Pancreas (tissue), 10 donors: ENCODE results near the gene ARPIN. TPM values are rescaled to one million over a fixed set of nuclear protein-coding genes. Genes with fewer than 3 reads are reported as not detected.
"Not testable (repeated sequence)": the region's sequence is repeated elsewhere in the genome, so short reads cannot be mapped to it uniquely, and the experiment has no call there.

ENCODE experiments used
- ATAC-seq, 4 donors: fragments of 200-7000 bp; cut with Tn5 transposase; one replicate each; pipeline versions ENCODE4 v1.8.0 to v1.9.1; 2020; ENCODE audit warnings: mild to moderate bottlenecking in 4 of 4, moderate library complexity in 4 of 4
- DNase-seq, 6 donors: peaks; one replicate each; pipeline ENCODE4 v3.0.0-alpha.2; 2020
- FAIRE-seq: peaks from 2 replicates; lab custom pipeline; 2012; peaks lifted over from hg19 to GRCh38; lab: Jason Lieb, UNC
- H3K27ac ChIP-seq, 4 donors: fragments of 200-600 bp; sonication (generic); 1 replicate in 3 of 4; 2 replicates in 1 of 4; pipeline versions ENCODE4 v1.5.0 to v1.8.0; 2020
- H3K27me3 ChIP-seq, 4 donors: fragments of 200-600 bp; one replicate each; pipeline ENCODE4 v1.8.0; 2021
- H3K36me3 ChIP-seq, 3 donors: fragments of 200-600 bp; sonication (generic) in 1 of 3; one replicate each; pipeline versions ENCODE4 v1.5.0 to v1.8.0; 2020 to 2021
- H3K4me1 ChIP-seq, 3 donors: fragments of 200-600 bp; one replicate each; pipeline ENCODE4 v1.8.0; 2021
- H3K4me3 ChIP-seq, 4 donors: fragments of 200-600 bp; sonication (generic) in 2 of 4; one replicate each; pipeline versions ENCODE4 v1.5.0 to v1.8.0; 2020 to 2021
- H3K9me3 ChIP-seq, 4 donors: fragments of 200-600 bp; one replicate each; pipeline ENCODE4 v1.8.0; 2021
- CTCF ChIP-seq, 4 donors: fragments of 200-600 bp; sonication (generic) in 3 of 4; IDR thresholded peaks; one replicate each; pipeline versions ENCODE4 v1.5.0 to v1.8.0; 2021; ENCODE audit warnings: antibody characterized with exemption in 4 of 4
- WGBS, 2 donors: extraction: QIAGEN DNeasy Blood & Tissue Kit; methylation state at CpG; one replicate each; pipeline ENCODE4 v1.1.7; 2013; 5-methylcytosine and 5-hydroxymethylcytosine counted together
- intact Hi-C, 3 donors: fragments of 100-400 bp; cut with DNase I; formaldehyde crosslinking; loops; one replicate each; pipeline versions ENCODE4 v1.11.1 to v1.14.2; 2022
- polyA plus RNA-seq, 2 donors: library from polyadenylated mRNA; stranded (reverse); fragments of 200-250 nt; gene quantifications; one replicate each; pipeline ENCODE4 v1.2.3, GENCODE V29; 2013
- total RNA-seq, 6 donors: library from RNA; stranded (reverse); fragmentation: NEBNext Ultra II Directional in 4 of 6; extraction: Animal tissue kit (Norgen Biotek cat#: 25700) in 4 of 6; gene quantifications; one replicate each; pipeline versions ENCODE4 v1.2.1 to v1.2.4, GENCODE V29; 2021 to 2023
- donor health status: healthy with polysubstance abuse.
- donor health status: DM: no; HTN: no; CAD: no; lungs with moderate emphysema.
- donor health status: DM: no; HTN: no; CAD: no.
- donor health status: control.
- donor health status: control.
- donor health status: Bipolar disorder and iron deficiency.
- donor health status: DM: yes; HTN: yes; CAD: no.
- donor health status: DM: no; HTN: no; CAD: no.
- donor health status: DM: no; HTN: no; CAD: no.
- donor health status: DM: yes; HTN: yes; CAD: no.

Gene ARPIN
- total and polyA plus RNA-seq, 8 donors = 12.6 to 49.8 (median 30.4) TPM

- Histone ChIP-seq H3K9me3 (no peaks in the 10 kb centered on the region), H3K4me3 (no peak overlapping the region), H3K4me1 (peaks cover 8 to 13% (median 10%) of the 10 kb centered on the region in 3 donors), H3K36me3 (peaks cover 0 to 33% (median 5%) of the 10 kb centered on the region in 3 donors), H3K27ac (no peak overlapping the region), H3K27me3 (no peaks in the 10 kb centered on the region)
- ATAC-seq (no peak), DNase-seq (no peak), FAIRE-seq (no peak)
- WGBS, 2 donors = 93 to 96% methylated on average over 2 of the region's 2 CpGs
- intact Hi-C loops = no loop called here
- TF ChIP-seq CTCF (IDR thresholded peaks at IDR 0.05) = no peak
Observed at GRCh38 chr15:89885611-89886010, 27.1 kb downstream of the ARPIN start.

GRCh38 chr15:89885179-89885578 is 27.6 kb downstream of the ARPIN start:
- H3K27ac ChIP-seq, H3K27me3 ChIP-seq, DNase-seq, FAIRE-seq, H3K4me3 ChIP-seq, intact Hi-C loops, ATAC-seq, H3K9me3 ChIP-seq: not testable (repeated sequence)
- WGBS, 2 donors = 78 to 79% methylated on average over 3 of the region's 3 CpGs
- peaks cover 0 to 33% (median 5%) of the 10 kb centered on the region in 3 donors for H3K36me3 ChIP-seq
- H3K4me1 ChIP-seq = peaks cover 8 to 13% (median 10%) of the 10 kb centered on the region in 3 donors

GRCh38 chr15:89883518-89883917 is 29.2 kb downstream of the ARPIN start:
- WGBS, 2 donors = 40 to 58% methylated on average over 1 of the region's 1 CpG
- no peak for TF ChIP-seq CTCF (IDR thresholded peaks at IDR 0.05)
- FAIRE-seq (no peak), ATAC-seq (peak; percentile 25 to 71 (median 42)), DNase-seq (no peak)
- Histone ChIP-seq H3K4me1 (peaks cover 8 to 13% (median 10%) of the 10 kb centered on the region in 3 donors), H3K27me3 (no peaks in the 10 kb centered on the region), H3K36me3 (peaks cover 0 to 33% (median 7%) of the 10 kb centered on the region in 3 donors), H3K9me3 (no peaks in the 10 kb centered on the region), H3K4me3 (no peak overlapping the region), H3K27ac (no peak overlapping the region)
- intact Hi-C loops = no loop called here

GRCh38 chr15:89880727-89881126 is 32.0 kb downstream of the ARPIN start:
- FAIRE-seq (no peak), DNase-seq (no peak), ATAC-seq (no peak)
- peaks cover 8 to 13% (median 12%) of the 10 kb centered on the region in 3 donors for H3K4me1 ChIP-seq
- WGBS, 2 donors = 58 to 62% methylated on average over 1 of the region's 1 CpG
- intact Hi-C loops = no loop called here
- H3K9me3 ChIP-seq = no peaks in the 10 kb centered on the region
- no peaks in the 10 kb centered on the region for H3K27me3 ChIP-seq
- peaks cover 0 to 25% (median 2%) of the 10 kb centered on the region in 3 donors for H3K36me3 ChIP-seq
- H3K4me3 ChIP-seq = no peak overlapping the region
- no peak overlapping the region for H3K27ac ChIP-seq
- no peak for TF ChIP-seq CTCF (IDR thresholded peaks at IDR 0.05)

- DNase-seq = no peak
- no peak overlapping the region for H3K4me3 ChIP-seq
- no peak overlapping the region for H3K27ac ChIP-seq
- no peak for FAIRE-seq
- peaks cover 0 to 16% (median 2%) of the 10 kb centered on the region in 3 donors for H3K36me3 ChIP-seq
- H3K27me3 ChIP-seq = no peaks in the 10 kb centered on the region
- ATAC-seq = no peak
- 70% methylated on average over 3 of the region's 3 CpGs for whole genome bisulfite sequencing, 2 donors
- intact Hi-C loops = loop anchor here in 2 of 3 donors (5.0 to 10.0 kb wide), 2 partner anchors 124 to 136 kb away; partner anchors contain the start of gene MESP1 (in 1 of the 2)
- no peak for TF ChIP-seq CTCF (IDR thresholded peaks at IDR 0.05)
- no peaks in the 10 kb centered on the region for H3K9me3 ChIP-seq
- H3K4me1 ChIP-seq = peaks cover 16 to 22% (median 17%) of the 10 kb centered on the region in 3 donors
Observed at GRCh38 chr15:89878323-89878722, 34.4 kb downstream of the ARPIN start.
